ENCODE data around the gene REX1BD. TPM values are rescaled to one million over a fixed set of nuclear protein-coding genes. Genes with fewer than 3 reads are reported as not detected.

REX1BD gene
- total RNA-seq, 1 experiment from 2014 or later = 39.9 TPM

GRCh38 chr19:18541992-18542940, 46.3 kb upstream of the REX1BD start:
- H3K4me1 Mint-ChIP-seq (ENCODE audit: low read depth, unreplicated experiment) = no peaks in the 10 kb centered on the region
- intact Hi-C loops (cut with micrococcal nuclease; ENCODE audit: unreplicated experiment) = no loop called here
- no TSS peak for BruUV-seq (replicated peaks)

GRCh38 chr19:18542941-18543813, 45.4 kb upstream of the REX1BD start, which contains the start of gene FKBP8:
TSS of gene FKBP8 (minus strand) at chr19:18543573. CDS start at chr19:18541970, 1,603 bp downstream.
- no TSS peak for BruUV-seq (replicated peaks)

More at GRCh38 chr19:18541992-18542940, 46.3 kb upstream of the REX1BD start:
- no peak for DNase-seq
- H3K36me3 Mint-ChIP-seq (ENCODE audit: insufficient read depth, unreplicated experiment) = peaks cover 27% of the 10 kb centered on the region
- CTCF ChIA-PET = no interaction called here
- H3K4me3 Mint-ChIP-seq (ENCODE audit: low read depth, unreplicated experiment) = peak overlapping the region; percentile 83
- no peak for TF ChIP-seq CTCF (IDR thresholded peaks at IDR 0.05; ENCODE audit: unreplicated experiment)
- no peaks in the 10 kb centered on the region for H3K27me3 Mint-ChIP-seq (ENCODE audit: unreplicated experiment)
- H3K27ac Mint-ChIP-seq (ENCODE audit: unreplicated experiment) = peak overlapping the region; percentile 61
- H3K9me3 Mint-ChIP-seq (ENCODE audit: low read depth, unreplicated experiment) = no peaks in the 10 kb centered on the region

GRCh38 chr19:18543814-18544475, 44.7 kb upstream of the REX1BD start:
- Mint-ChIP-seq H3K9me3 (ENCODE audit: low read depth, unreplicated experiment) (no peaks in the 10 kb centered on the region), H3K27me3 (ENCODE audit: unreplicated experiment) (no peaks in the 10 kb centered on the region), H3K4me3 (ENCODE audit: low read depth, unreplicated experiment) (peak overlapping the region; percentile 83), H3K36me3 (ENCODE audit: insufficient read depth, unreplicated experiment) (peaks cover 27% of the 10 kb centered on the region), H3K4me1 (ENCODE audit: low read depth, unreplicated experiment) (no peaks in the 10 kb centered on the region), H3K27ac (ENCODE audit: unreplicated experiment) (peak overlapping the region; percentile 15)
- CTCF ChIA-PET = interaction anchor here (0.5 to 0.6 kb wide), 2 partner anchors 329 to 868 kb away, joined by 3 read pairs; no protein-coding TSS in a partner anchor
- no TSS peak for BruUV-seq (replicated peaks)
- intact Hi-C loops (cut with micrococcal nuclease; ENCODE audit: unreplicated experiment) = no loop called here
- no peak for TF ChIP-seq CTCF (IDR thresholded peaks at IDR 0.05; ENCODE audit: unreplicated experiment)
- DNase-seq = peak; percentile 24

More at GRCh38 chr19:18542941-18543813, 45.4 kb upstream of the REX1BD start, which contains the start of gene FKBP8:
- Mint-ChIP-seq H3K27ac (ENCODE audit: unreplicated experiment) (peak within 1 kb of the TSS; percentile 61), H3K27me3 (ENCODE audit: unreplicated experiment) (no peaks in the 10 kb centered on the region), H3K9me3 (ENCODE audit: low read depth, unreplicated experiment) (no peaks in the 10 kb centered on the region), H3K36me3 (ENCODE audit: insufficient read depth, unreplicated experiment) (peaks cover 27% of the 10 kb centered on the region), H3K4me1 (ENCODE audit: low read depth, unreplicated experiment) (no peaks in the 10 kb centered on the region), H3K4me3 (ENCODE audit: low read depth, unreplicated experiment) (peak within 1 kb of the TSS; percentile 83)
- no peak for TF ChIP-seq CTCF (IDR thresholded peaks at IDR 0.05; ENCODE audit: unreplicated experiment)
- CTCF ChIA-PET = interaction anchor here (0.5 kb wide), 1 partner anchor 869 kb away, joined by 3 read pairs; no protein-coding TSS in a partner anchor
- DNase-seq = peak; percentile 91
- intact Hi-C loops (cut with micrococcal nuclease; ENCODE audit: unreplicated experiment) = no loop called here

- no peak for TF ChIP-seq CTCF (IDR thresholded peaks at IDR 0.05; ENCODE audit: unreplicated experiment)
- no peaks in the 10 kb centered on the region for H3K4me1 Mint-ChIP-seq (ENCODE audit: low read depth, unreplicated experiment)
- no peak for DNase-seq
- CTCF ChIA-PET = interaction anchor here (0.7 kb wide), 1 partner anchor 377 kb away, joined by 6 read pairs; no protein-coding TSS in a partner anchor
- H3K9me3 Mint-ChIP-seq (ENCODE audit: low read depth, unreplicated experiment) = no peaks in the 10 kb centered on the region
- no peaks in the 10 kb centered on the region for H3K36me3 Mint-ChIP-seq (ENCODE audit: insufficient read depth, unreplicated experiment)
- no peak overlapping the region for H3K4me3 Mint-ChIP-seq (ENCODE audit: low read depth, unreplicated experiment)
- H3K27ac Mint-ChIP-seq (ENCODE audit: unreplicated experiment) = no peak overlapping the region
- intact Hi-C loops (cut with micrococcal nuclease; ENCODE audit: unreplicated experiment) = no loop called here
- H3K27me3 Mint-ChIP-seq (ENCODE audit: unreplicated experiment) = no peaks in the 10 kb centered on the region
- BruUV-seq (replicated peaks) = no TSS peak
Measured at GRCh38 chr19:18551631-18552030, 37.0 kb upstream of the REX1BD start.

All from Calu3 (cell line).